ENCODE measurements around the gene CCDC152. TPM values are rescaled to one million over a fixed set of nuclear protein-coding genes. Genes with fewer than 3 reads are reported as not detected.

CCDC152 gene
- total RNA-seq, 1 experiment from 2014 or later, result not detected

DNA sequence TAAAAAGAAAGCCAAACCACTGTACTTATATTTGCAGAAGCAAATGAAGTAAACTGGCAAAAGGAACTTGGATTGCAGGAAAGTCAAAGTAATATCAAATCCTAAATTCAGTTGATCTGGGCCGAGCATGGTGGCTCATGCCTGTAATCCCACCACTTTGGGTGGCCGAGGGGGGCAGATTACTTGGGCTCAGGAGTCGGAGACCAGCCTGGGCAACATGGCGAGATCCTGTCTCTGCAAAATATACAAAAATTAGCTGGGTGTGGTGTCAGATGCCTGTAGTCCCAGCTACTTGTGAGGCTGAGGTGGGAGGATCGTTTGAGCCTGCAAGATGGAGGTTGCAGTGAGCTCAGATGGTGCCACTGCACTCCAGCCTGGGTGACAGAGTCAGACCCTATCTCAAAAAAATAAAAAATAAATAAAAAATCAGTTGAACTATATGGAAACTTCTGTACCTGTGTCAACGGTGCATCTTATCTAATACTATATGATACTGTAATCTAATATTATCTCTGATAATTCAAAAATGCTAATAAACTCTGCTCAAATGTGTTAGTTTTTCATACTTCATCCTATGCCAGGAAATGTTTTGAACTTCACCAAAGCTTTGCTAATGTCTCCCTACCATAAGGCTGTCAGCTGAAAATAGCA is 45.0 kb downstream of the CCDC152 start:
- Histone ChIP-seq H3K36me3 (ENCODE audit: low read depth, low read length) (no peaks in the 10 kb centered on the region), H3K9ac (ENCODE audit: low read length) (no peak overlapping the region), H3K9me2 (replicated peaks; ENCODE audit: low read length) (no peaks in the 10 kb centered on the region), H3K4me3 (ENCODE audit: low read length) (no peak overlapping the region), H3F3A (ENCODE audit: low read length, unreplicated experiment) (no peaks in the 10 kb centered on the region), H3K27me3 (ENCODE audit: low read length) (no peaks in the 10 kb centered on the region), H4K20me1 (ENCODE audit: low read length) (no peaks in the 10 kb centered on the region), H3K4me1 (ENCODE audit: insufficient read depth, low read length) (no peaks in the 10 kb centered on the region), H2AFZ (ENCODE audit: low read length) (no peak overlapping the region), H3K27ac (ENCODE audit: low read length) (no peak overlapping the region), H3K9me3 (ENCODE audit: low read length) (no peaks in the 10 kb centered on the region), H3K79me2 (ENCODE audit: low read length) (no peaks in the 10 kb centered on the region), H3K4me2 (ENCODE audit: low read length) (no peak overlapping the region)
- ATAC-seq (no peak), DNase-seq (no peak)
- TF ChIP-seq, protein P1, sequence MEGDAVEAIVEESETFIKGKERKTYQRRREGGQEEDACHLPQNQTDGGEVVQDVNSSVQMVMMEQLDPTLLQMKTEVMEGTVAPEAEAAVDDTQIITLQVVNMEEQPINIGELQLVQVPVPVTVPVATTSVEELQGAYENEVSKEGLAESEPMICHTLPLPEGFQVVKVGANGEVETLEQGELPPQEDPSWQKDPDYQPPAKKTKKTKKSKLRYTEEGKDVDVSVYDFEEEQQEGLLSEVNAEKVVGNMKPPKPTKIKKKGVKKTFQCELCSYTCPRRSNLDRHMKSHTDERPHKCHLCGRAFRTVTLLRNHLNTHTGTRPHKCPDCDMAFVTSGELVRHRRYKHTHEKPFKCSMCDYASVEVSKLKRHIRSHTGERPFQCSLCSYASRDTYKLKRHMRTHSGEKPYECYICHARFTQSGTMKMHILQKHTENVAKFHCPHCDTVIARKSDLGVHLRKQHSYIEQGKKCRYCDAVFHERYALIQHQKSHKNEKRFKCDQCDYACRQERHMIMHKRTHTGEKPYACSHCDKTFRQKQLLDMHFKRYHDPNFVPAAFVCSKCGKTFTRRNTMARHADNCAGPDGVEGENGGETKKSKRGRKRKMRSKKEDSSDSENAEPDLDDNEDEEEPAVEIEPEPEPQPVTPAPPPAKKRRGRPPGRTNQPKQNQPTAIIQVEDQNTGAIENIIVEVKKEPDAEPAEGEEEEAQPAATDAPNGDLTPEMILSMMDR (conservative IDR thresholded peaks at IDR 0.05; ENCODE audit: low read depth, low read length), result no peak
- no peak for TF ChIP-seq EZH2phosphoT487 (IDR thresholded peaks at IDR 0.05; ENCODE audit: borderline replicate concordance, low read length)
- no peak for TF ChIP-seq EZH2 (IDR thresholded peaks at IDR 0.05; ENCODE audit: low read length, unreplicated experiment)
- no TSS peak for BruUV-seq (replicated peaks)
- POLR2A ChIA-PET (ENCODE audit: unreplicated experiment), result no interaction called here
- intact Hi-C loops (cut with micrococcal nuclease), result no loop called here
- CTCF ChIA-PET, result no interaction called here

DNA sequence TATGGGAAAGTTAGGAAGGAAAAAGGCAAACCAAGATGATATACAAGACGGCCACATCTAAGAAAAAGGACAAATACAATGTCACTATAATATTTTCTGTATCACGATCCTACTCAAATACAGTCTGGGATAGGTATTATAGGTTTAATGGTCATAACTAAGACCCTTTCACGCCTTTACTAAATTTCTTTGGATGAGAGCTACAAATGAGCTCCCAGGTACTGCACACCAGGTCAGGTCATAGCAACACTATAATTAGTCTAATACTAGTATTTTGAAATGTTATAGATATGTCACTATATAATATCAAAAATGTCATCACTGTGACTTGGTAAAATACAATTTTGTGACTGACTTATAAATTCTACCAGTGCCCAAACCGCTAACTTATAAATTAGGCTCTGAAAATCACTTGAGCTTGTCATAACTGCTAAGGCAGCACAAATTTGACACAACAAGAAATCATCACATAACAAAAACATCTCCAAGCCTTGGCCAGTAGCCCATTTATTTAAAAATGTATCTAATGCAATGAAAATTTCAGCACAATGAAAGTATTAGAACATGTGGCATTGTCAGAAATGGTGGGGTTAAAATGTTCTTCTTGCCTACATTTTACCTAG is 48.2 kb downstream of the CCDC152 start:
- H3F3A ChIP-seq (ENCODE audit: low read length, unreplicated experiment), result no peaks in the 10 kb centered on the region
- CTCF ChIA-PET, result no interaction called here
- no TSS peak for BruUV-seq (replicated peaks)

More for the DNA sequence above, 48.2 kb downstream of the CCDC152 start:
- Histone ChIP-seq H3K27me3 (ENCODE audit: low read length) (no peaks in the 10 kb centered on the region), H3K4me3 (ENCODE audit: low read length) (no peak overlapping the region), H3K79me2 (ENCODE audit: low read length) (no peaks in the 10 kb centered on the region), H2AFZ (ENCODE audit: low read length) (no peak overlapping the region), H3K36me3 (ENCODE audit: low read depth, low read length) (no peaks in the 10 kb centered on the region), H3K27ac (ENCODE audit: low read length) (no peak overlapping the region), H3K9ac (ENCODE audit: low read length) (no peak overlapping the region), H3K4me1 (ENCODE audit: insufficient read depth, low read length) (no peaks in the 10 kb centered on the region), H3K4me2 (ENCODE audit: low read length) (no peak overlapping the region), H3K9me3 (ENCODE audit: low read length) (no peaks in the 10 kb centered on the region), H4K20me1 (ENCODE audit: low read length) (no peaks in the 10 kb centered on the region), H3K9me2 (replicated peaks; ENCODE audit: low read length) (no peaks in the 10 kb centered on the region)
- intact Hi-C loops (cut with micrococcal nuclease), result no loop called here
- no peak for TF ChIP-seq EZH2phosphoT487 (IDR thresholded peaks at IDR 0.05; ENCODE audit: borderline replicate concordance, low read length)
- TF ChIP-seq, protein P1 (conservative IDR thresholded peaks at IDR 0.05; ENCODE audit: low read depth, low read length), result no peak
- no peak for TF ChIP-seq EZH2 (IDR thresholded peaks at IDR 0.05; ENCODE audit: low read length, unreplicated experiment)
- DNase-seq (no peak), ATAC-seq (no peak)
- POLR2A ChIA-PET (ENCODE audit: unreplicated experiment), result no interaction called here
